Measurements from ENCODE around the gene HPN.
"Not testable (repeated sequence)": the region's sequence is repeated elsewhere in the genome, so short reads cannot be mapped to it uniquely, and the experiment has no call there.

HPN gene

GRCh38 chr19:35008891-35009341 lies 32.6 kb upstream of the HPN start:
- no peak for FAIRE-seq
- DNase-seq (ENCODE audit: low spot score) = no peak

- FAIRE-seq = no peak
- DNase-seq (ENCODE audit: low spot score) = no peak
These were observed 31.8 kb upstream of the HPN start for GRCh38 chr19:35009424-35010415.

DNA sequence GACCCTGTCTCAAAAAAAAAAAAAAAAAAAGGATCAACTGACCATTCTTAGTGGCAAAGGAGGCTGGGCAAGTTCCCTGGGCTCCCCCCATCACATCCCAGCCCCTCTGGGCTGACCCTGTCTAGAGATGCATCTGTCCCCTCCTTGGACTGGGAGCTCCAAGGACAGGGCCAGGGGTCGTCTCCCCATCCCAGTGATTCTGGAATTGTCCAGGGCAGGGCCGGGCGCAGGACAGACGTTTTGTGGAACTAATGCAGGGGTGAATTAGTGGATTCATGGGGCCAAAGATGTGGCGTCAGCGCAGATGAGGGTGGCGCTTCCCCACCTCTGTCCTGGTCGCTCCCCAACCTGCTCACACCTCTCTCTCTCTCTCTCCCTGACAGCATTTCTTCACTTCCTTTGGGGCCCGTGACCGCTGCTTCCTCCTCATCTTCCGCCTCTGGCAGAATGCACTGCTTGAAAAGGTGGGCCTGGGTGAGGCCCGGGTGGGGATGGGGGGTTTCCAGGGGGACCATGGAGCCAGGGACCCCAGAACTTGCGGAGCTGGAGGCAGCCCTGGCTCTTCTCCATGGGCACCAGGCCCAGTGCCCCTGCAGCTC lies 30.3 kb upstream of the HPN start:
- FAIRE-seq = no peak
- no peak for DNase-seq (ENCODE audit: low spot score)

DNA sequence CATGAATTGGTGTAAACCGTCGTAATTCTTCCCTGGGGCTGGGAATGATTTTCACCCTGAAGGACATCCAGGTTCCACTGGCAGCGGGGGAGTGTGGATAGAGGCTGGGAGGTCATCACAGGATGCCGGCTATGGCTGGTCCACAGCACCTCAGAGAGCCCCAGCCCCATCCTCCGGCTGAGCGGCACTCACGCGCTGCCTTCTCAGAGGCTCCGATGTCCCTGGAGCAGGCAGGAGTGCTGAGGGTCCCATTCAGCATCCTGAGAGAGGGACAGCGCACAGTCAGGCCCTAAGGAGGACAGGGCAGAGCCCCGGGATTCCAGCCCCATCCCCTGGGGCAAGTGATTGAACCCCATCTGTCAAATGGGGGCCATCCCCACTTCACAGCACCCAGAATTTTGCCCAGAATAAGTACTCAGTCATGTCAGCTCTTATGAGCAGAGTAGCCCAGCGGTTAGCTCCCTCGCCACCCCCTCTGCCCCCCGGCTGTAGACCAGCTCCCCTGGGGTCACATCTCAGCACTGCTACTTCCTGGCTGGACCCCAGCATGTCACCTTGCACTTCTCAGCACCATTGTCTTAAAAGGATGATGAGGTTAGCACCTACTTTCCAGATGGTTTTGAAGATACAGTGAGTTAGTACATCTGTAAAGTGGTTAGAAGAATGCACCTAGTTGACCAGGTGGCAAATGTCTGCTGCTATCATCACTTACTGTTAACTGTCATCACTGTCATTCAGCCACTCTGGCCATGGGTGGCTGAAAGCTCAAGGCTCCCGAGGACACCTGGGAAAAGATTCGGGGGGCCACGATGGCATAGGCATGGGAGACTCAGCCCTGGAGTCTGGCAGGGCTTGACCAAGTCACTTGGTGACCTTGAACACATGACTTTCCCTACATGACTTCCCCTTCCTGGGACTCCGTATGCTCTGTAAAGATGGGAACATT lies 29.5 kb upstream of the HPN start:
- DNase-seq (ENCODE audit: low spot score) = no peak

DNA sequence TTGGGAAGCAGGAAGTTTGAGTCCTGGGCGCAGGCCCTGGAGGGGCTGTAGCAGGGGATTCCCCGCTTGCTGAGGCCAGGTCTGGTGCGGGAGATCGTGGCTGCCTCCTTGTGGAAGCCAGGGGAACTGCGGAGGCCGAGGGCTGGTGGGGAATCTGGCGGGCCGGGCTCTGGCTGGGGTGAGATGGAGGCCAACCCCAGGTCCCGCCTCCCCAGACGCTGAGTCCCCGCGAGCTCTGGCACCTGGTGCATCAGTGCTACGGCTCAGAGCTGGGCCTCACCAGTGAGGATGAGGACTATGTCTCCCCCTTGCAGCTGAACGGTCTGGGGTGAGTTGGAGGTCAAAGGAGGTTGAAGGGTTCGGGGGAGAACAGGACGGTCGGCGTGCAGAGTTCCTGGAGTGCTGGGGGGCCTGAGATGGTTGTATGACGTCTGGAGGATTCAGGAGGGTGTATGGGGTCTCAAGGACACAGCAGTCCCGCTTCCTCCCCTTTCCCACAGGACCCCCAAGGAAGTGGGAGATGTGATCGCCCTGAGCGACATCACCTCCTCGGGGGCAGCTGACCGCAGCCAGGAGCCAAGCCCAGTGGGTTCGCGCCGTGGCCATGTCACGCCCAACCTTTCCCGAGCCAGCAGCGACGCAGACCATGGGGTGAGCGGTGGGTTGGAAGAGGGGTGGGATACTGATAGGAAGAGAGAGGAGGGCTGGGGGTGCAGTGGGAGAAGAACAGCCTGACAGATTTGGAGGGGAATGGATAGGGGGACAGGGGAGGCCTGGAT lies 28.3 kb upstream of the HPN start:
- DNase-seq (ENCODE audit: low spot score) (no peak), FAIRE-seq (no peak)

More for the DNA sequence above, 29.5 kb upstream of the HPN start:
- FAIRE-seq = no peak

DNA sequence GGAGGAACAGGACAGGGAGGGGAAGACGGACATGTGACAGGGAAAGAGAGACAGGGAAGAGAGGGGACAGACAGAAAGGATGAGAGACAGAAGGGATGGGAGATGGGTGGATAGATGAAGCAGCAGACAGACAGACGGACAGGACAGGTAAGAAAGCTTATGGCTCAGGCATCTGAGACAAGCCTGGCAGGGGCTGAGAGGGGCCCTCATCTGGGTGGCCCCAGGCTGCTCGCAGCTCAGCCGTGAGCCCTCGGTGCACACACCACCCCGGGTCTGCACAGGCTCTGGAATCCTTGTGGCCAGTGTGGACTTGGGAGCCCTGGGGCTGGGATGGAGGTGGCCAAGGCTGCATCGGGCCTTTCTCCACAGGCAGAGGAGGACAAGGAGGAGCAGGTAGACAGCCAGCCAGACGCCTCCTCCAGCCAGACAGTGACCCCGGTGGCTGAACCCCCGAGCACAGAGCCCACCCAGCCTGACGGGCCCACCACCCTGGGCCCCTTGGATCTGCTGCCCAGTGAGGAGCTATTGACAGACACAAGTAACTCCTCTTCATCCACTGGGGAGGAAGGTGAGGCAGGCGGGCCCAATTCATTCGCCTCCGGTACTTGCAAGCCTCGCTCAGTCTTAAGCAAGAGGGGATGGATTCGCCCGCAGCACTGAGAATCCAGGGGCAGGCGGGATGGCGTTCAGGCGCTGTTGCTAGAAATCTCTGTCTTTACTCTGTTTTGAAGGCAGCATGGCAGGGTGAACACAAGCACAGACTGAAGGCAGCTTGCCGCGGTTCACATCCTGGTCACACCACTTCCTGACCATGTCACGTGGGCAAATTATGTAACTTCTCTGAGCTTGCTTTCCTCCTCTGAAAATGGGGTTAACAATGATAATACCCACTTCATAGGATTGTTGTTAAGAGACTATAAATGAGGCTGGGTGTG lies 27.4 kb upstream of the HPN start:
- no peak for FAIRE-seq
- no peak for DNase-seq (ENCODE audit: low spot score)

DNA sequence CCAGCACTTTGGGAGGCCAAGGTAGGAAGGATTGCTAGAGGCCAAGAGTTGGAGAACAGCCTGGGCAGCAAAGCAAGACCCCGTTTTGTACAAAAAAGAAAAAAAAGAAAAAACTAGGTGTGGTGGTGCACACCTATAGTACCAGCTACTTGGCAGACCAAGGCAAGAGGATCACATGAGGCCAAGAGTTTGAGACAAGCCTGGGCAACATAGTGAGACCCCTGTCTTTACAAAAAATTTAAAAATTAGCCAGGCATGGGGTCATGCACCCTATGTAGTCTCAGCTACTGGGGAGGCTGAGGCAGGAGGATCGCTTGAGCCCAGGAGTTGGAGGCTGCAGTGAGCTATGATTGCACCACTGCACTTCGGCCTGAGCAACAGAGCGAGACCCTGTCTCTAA lies 26.7 kb upstream of the HPN start:
- not testable (repeated sequence) for FAIRE-seq; DNase-seq (ENCODE audit: low spot score)

- FAIRE-seq (no peak), DNase-seq (ENCODE audit: low spot score) (no peak)
These were observed 26.1 kb upstream of the HPN start for GRCh38 chr19:35015270-35015953.

GRCh38 chr19:35015954-35016351 lies 25.6 kb upstream of the HPN start:
- no peak for FAIRE-seq
- no peak for DNase-seq (ENCODE audit: low spot score)

- FAIRE-seq (no peak), DNase-seq (ENCODE audit: low spot score) (no peak)
These were observed 24.0 kb upstream of the HPN start for GRCh38 chr19:35017507-35017906.

DNA sequence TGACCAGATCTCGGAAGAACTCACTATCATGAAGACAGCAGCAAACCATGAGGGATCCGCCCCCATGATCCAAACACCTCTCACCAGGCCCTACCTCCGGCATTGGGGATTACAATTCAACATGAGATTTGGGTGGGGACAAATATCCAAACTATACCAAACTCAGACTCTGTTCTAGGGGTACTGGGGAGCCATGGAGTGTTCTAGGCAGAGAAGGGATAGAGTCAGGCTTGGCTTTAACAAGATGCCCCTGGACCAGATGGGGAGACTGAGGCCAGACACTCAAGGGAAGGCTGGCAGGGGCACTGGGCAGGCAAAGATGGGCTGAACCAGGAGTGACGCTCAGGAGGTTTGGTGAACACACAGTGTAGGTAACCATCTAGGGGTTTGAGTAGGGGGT lies 23.1 kb upstream of the HPN start:
- no peak for DNase-seq (ENCODE audit: low spot score)
- no peak for FAIRE-seq

DNA sequence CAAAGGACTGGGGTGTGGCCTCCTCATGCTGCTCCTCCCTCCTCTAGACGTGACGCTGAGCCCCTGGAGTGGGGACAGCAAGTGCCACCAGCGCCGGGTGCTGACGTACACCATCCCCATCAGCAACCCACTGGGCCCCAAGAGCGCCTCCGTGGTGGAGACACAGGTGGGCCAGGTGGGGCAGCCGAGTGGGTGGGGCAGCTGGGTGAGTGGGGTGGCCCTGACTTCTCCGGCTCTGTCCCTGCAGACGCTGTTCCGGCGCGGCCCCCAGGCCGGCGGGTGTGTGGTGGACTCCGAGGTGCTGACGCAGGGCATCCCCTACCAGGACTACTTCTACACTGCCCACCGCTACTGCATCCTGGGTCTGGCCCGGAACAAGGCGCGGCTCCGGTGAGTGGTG lies 22.4 kb upstream of the HPN start:
- no peak for DNase-seq (ENCODE audit: low spot score)
- FAIRE-seq = no peak

GRCh38 chr19:35021016-35021415 lies 20.5 kb upstream of the HPN start:
- DNase-seq (ENCODE audit: low spot score) (no peak), FAIRE-seq (no peak)

DNA sequence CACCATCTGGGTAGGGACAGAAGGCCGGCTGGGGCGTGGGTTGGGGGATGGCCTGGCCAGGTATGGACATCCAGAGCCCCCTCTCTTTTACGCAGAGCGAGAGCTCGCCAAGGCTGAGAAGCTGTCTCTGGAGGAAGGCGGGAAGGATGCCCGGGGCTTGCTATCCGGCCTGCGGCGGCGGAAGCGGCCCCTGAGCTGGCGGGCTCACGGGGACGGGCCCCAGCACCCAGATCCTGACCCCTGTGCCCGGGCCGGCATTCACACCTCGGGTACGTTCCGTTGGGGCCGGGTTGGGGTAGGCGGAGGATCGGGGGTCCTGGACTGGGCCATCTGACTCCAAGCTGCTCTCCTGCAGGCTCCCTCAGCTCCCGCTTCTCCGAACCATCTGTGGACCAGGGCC lies 19.9 kb upstream of the HPN start:
- FAIRE-seq (no peak), DNase-seq (ENCODE audit: low spot score) (no peak)

DNA sequence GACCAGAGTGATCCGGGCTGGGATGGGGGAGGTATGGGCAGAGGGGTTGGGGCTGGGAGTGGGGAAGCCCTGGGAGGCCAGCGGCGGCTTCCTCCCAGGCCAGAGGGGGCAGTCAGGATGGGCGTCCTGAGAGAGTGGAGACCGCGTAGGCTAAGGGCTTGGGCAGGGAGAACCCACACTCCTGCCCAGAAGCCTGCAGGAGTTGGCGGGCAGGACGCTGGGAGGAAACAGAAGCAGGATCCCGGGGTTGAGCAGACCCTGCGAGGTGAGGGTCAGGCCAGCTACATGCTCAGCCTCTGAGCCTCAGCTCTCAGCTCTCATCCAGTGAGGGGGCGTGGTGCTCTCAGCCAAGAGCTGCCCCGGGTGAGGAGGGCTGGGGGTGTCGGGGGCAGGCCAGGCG lies 19.1 kb upstream of the HPN start:
- no peak for DNase-seq (ENCODE audit: low spot score)
- FAIRE-seq = no peak

- FAIRE-seq (no peak), DNase-seq (ENCODE audit: low spot score) (no peak)
These were observed 18.1 kb upstream of the HPN start for GRCh38 chr19:35023428-35023827.

DNA sequence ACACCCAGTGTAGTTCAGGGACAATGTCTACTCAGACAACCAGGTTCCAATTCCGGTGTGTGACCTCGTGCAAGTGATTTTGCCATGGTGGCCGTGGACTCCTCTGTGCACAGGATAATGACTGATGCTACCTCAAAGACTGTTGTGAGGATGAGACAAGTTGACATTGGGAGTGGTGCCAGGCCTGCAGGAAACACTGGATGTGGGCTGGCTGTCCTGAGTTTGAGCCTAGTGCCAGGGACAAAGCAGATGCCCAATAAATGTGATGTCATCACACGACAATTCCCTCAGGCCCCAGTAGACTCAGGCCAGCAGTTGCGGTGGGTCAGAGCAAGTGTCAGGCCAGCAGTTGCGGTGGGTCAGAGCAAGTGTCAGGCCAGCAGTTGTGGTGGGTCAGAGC lies 17.4 kb upstream of the HPN start:
- FAIRE-seq = no peak
- DNase-seq (ENCODE audit: low spot score) = no peak

GRCh38 chr19:35025969-35026368 lies 15.6 kb upstream of the HPN start:
- FAIRE-seq (no peak), DNase-seq (ENCODE audit: low spot score) (no peak)

DNA sequence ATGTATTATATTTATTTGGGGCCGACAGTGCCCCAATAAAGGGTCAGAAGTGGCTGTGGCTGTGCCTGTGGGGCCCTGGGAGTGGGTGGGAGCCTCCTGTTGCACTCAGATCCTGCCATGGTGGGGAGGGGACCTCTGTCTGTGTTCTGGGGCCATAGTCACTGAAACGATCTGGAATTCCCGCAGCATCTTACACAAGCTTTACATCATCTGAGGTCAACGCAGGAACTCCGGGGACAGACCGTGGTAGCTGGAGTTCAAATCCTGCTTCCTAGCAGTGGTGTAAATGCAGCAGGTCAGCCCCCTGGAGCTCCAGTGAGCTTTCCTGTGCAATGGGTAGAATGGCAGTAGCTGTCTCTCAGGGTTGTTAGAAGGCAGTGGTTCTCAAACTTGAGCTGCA lies 15.1 kb upstream of the HPN start:
- FAIRE-seq = no peak

More for the DNA sequence above, 15.1 kb upstream of the HPN start:
- DNase-seq (ENCODE audit: low spot score) = no peak

Measured in RCC 7860 (cell line).